Osteoblast (primary cell): Measurements from ENCODE around the gene CPTP. TPM values are rescaled to one million over a fixed set of nuclear protein-coding genes. Genes with fewer than 3 reads are reported as not detected.

Source experiments
- DNase-seq: peaks from one replicate; pipeline ENCODE4 v3.0.0; 2011; ENCODE audit warnings: low spot score, mixed read lengths; ENCODE audit not compliant: insufficient read length; ENCODE audit errors: missing footprints
- H2AFZ ChIP-seq: 2 replicates; pipeline ENCODE4 v1.6.0; 2011; ENCODE audit warnings: mild to moderate bottlenecking, low read length
- H3K27ac ChIP-seq: 2 replicates; pipeline ENCODE4 v1.5.1; 2011; ENCODE audit warnings: mild to moderate bottlenecking, low read depth, low read length, moderate library complexity
- H3K27me3 ChIP-seq: 2 replicates; pipeline ENCODE4 v1.6.0; 2012; ENCODE audit warnings: mild to moderate bottlenecking, control low read depth, inconsistent platforms, low read length, moderate library complexity; ENCODE audit not compliant: insufficient read depth
- H3K36me3 ChIP-seq: 2 replicates; pipeline ENCODE4 v1.5.1; 2011; ENCODE audit warnings: mild to moderate bottlenecking, low read length, control low read depth, moderate library complexity; ENCODE audit not compliant: insufficient read depth
- H3K4me1 ChIP-seq: 2 replicates; pipeline ENCODE4 v1.5.1; 2011; ENCODE audit warnings: mild to moderate bottlenecking, low read length, control low read depth, moderate library complexity; ENCODE audit not compliant: insufficient read depth
- H3K4me2 ChIP-seq: 2 replicates; pipeline ENCODE4 v1.6.0; 2011; ENCODE audit warnings: mild to moderate bottlenecking, low read length; ENCODE audit not compliant: insufficient read depth
- H3K4me3 ChIP-seq: fragments of 200-600 bp; sonication (generic); 3 replicates; pipeline ENCODE4 v1.5.1; 2012; ENCODE audit warnings: mild to moderate bottlenecking, low read length, inconsistent platforms; ENCODE audit not compliant: insufficient read depth
- H3K79me2 ChIP-seq: 2 replicates; pipeline ENCODE4 v1.6.0; 2012; ENCODE audit warnings: mild to moderate bottlenecking, low read length, control low read depth, inconsistent platforms; ENCODE audit not compliant: insufficient read depth
- H3K9me3 ChIP-seq: 2 replicates; pipeline ENCODE4 v1.5.1; 2011; ENCODE audit warnings: low read depth, low read length, control low read depth
- H4K20me1 ChIP-seq: 2 replicates; pipeline ENCODE4 v1.6.0; 2012; ENCODE audit warnings: mild to moderate bottlenecking, low read length, control low read depth; ENCODE audit not compliant: insufficient read depth
- total RNA-seq: library from RNA; depleted of rRNA; stranded (reverse); fragments of >200 nt; gene quantifications from 2 replicates; pipeline ENCODE4 v1.2.3, GENCODE V29; 2012
- TF ChIP-seq, protein P1 (sequence below): IDR thresholded peaks from 2 replicates; pipeline ENCODE4 v1.5.1; 2011; ENCODE audit warnings: mild to moderate bottlenecking, low read depth, low read length, moderate library complexity; ENCODE audit errors: extremely low read depth

The CPTP gene
- total RNA-seq, 1 donor: 13.8 TPM

DNA sequence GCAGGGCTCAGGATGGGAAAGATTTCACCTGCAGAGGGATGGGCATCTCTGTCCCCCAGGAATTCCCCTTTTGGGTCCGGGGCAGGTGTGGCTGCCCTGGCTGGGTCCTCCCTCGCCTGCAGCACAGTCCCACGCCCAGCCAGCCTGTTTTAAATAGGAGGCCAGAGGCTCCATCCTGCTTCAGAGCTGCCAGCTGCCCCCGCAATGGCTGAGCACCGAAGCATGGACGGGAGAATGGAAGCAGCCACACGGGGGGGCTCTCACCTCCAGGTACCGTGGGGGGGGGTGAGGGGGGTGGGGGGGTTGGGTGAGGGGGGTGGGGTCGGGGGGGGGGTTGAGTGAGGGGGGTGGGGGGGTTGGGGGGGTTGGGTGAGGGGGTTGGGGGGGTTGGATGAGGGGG, 40.8 kb upstream of the CPTP start:
- H3K9me3 ChIP-seq: no peaks in the 10 kb centered on the region
- H3K79me2 ChIP-seq: no peaks in the 10 kb centered on the region
- no peak overlapping the region for H3K27ac ChIP-seq
- TF ChIP-seq, protein P1, sequence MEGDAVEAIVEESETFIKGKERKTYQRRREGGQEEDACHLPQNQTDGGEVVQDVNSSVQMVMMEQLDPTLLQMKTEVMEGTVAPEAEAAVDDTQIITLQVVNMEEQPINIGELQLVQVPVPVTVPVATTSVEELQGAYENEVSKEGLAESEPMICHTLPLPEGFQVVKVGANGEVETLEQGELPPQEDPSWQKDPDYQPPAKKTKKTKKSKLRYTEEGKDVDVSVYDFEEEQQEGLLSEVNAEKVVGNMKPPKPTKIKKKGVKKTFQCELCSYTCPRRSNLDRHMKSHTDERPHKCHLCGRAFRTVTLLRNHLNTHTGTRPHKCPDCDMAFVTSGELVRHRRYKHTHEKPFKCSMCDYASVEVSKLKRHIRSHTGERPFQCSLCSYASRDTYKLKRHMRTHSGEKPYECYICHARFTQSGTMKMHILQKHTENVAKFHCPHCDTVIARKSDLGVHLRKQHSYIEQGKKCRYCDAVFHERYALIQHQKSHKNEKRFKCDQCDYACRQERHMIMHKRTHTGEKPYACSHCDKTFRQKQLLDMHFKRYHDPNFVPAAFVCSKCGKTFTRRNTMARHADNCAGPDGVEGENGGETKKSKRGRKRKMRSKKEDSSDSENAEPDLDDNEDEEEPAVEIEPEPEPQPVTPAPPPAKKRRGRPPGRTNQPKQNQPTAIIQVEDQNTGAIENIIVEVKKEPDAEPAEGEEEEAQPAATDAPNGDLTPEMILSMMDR: no peak
- H3K4me2 ChIP-seq: no peak overlapping the region
- peak; percentile 94 for DNase-seq
- no peaks in the 10 kb centered on the region for H3K27me3 ChIP-seq
- H3K36me3 ChIP-seq: no peaks in the 10 kb centered on the region
- H4K20me1 ChIP-seq: no peaks in the 10 kb centered on the region
- no peaks in the 10 kb centered on the region for H3K4me1 ChIP-seq
- no peak overlapping the region for H2AFZ ChIP-seq
- H3K4me3 ChIP-seq: no peak overlapping the region

GRCh38 chr1:1284221-1285101, 40.1 kb upstream of the CPTP start:
- Histone ChIP-seq H3K4me1 (no peaks in the 10 kb centered on the region), H3K36me3 (no peaks in the 10 kb centered on the region), H3K27ac (no peak overlapping the region), H3K9me3 (no peaks in the 10 kb centered on the region), H3K4me3 (no peak overlapping the region), H3K4me2 (no peak overlapping the region), H3K79me2 (no peaks in the 10 kb centered on the region), H2AFZ (no peak overlapping the region), H4K20me1 (no peaks in the 10 kb centered on the region), H3K27me3 (no peaks in the 10 kb centered on the region)
- TF ChIP-seq, protein P1: no peak
- no peak for DNase-seq

DNA sequence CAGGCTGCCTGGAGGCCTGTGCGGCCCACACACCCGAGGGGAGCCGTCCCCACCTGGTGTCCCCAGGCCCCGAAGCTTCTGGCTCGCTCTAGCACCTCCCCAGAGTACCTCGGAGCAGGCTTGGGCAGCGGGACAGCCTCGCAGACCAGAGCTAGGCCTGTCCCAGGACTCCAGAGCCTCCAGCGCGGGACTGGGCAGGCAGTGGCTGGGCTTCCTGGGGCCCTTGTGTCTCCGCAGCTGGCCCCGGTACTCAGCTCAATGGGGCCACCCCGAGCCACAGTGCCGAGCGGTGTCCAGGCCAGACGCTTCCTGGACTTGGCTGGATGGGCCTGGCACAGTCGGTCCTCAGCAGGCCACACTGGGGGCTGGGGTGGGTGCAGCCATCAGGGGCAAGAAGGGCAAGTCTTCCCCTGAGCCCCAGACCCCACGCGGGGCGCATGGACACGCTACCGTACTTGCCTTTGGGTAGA, 39.5 kb upstream of the CPTP start:
- no peaks in the 10 kb centered on the region for H3K27me3 ChIP-seq
- TF ChIP-seq, protein P1: no peak
- no peak overlapping the region for H3K27ac ChIP-seq
- H3K36me3 ChIP-seq: no peaks in the 10 kb centered on the region
- no peaks in the 10 kb centered on the region for H3K4me1 ChIP-seq
- no peak overlapping the region for H3K4me2 ChIP-seq
- H4K20me1 ChIP-seq: no peaks in the 10 kb centered on the region
- H3K9me3 ChIP-seq: no peaks in the 10 kb centered on the region
- H3K4me3 ChIP-seq: no peak overlapping the region
- no peak for DNase-seq
- H3K79me2 ChIP-seq: no peaks in the 10 kb centered on the region
- no peak overlapping the region for H2AFZ ChIP-seq

- TF ChIP-seq, protein P1: no peak
- no peak for DNase-seq
- Histone ChIP-seq H3K4me1 (no peaks in the 10 kb centered on the region), H3K27me3 (no peaks in the 10 kb centered on the region), H4K20me1 (no peaks in the 10 kb centered on the region), H3K36me3 (no peaks in the 10 kb centered on the region), H3K4me2 (no peak overlapping the region), H3K27ac (no peak overlapping the region), H3K4me3 (no peak overlapping the region), H3K9me3 (no peaks in the 10 kb centered on the region), H3K79me2 (no peaks in the 10 kb centered on the region), H2AFZ (no peak overlapping the region)
Measured at GRCh38 chr1:1285611-1286311, 38.8 kb upstream of the CPTP start.
